Measurements from ENCODE around the gene SLC7A9. TPM values are rescaled to one million over a fixed set of nuclear protein-coding genes. Genes with fewer than 3 reads are reported as not detected.

SLC7A9 gene
- total and polyA plus RNA-seq, 2 donors (not counting 1 experiment from before 2014, with no cell fraction given): 0.17 TPM; not detected in 1

DNA sequence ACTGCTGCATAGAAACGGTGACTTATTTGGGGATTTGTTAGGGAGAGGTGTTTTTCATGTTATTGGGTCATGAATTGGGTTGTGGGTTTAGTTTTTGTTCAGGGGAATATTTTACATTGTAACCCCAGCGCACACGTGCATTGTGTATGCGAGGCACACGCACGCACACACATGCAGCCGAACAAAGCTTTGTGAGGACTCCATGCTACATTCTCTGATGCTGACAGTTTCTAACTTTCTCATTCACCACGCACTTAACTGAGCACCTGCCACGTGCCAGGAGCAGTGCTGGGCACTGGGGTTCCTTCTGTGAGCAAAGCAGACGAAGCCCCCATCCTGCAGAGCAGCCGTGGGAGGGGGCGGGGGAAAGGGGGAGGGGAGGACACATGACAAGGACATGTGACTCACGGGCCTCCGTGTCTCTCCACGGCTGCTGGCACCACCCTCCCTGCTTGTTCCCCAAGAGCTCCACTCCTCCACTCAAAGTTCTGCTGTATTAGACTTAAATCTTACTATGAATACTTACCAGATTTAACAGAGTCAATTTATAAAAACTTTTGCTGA lies 55.6 kb downstream of the SLC7A9 start:
- Histone ChIP-seq H2AFZ (ENCODE audit: low read length) (no peak overlapping the region), H3K36me3 (ENCODE audit: control insufficient read depth, insufficient read depth, low read length) (no peaks in the 10 kb centered on the region), H3K79me2 (ENCODE audit: control insufficient read depth, insufficient read depth, low read length) (no peaks in the 10 kb centered on the region), H3K9ac (ENCODE audit: insufficient read depth, low read length) (no peak overlapping the region), H3K4me3 (replicated peaks in 1 of 4; ENCODE audit: control extremely low read depth in 1 of 4, insufficient read depth in 1 of 4, low read depth in 3 of 4, low read length in 4 of 4) (no peak overlapping the region), H3K27me3 (ENCODE audit: control insufficient read depth, insufficient read depth, low read length) (no peaks in the 10 kb centered on the region), H3K4me1 (ENCODE audit: control insufficient read depth, extremely low read depth, insufficient read depth, low read length) (no peaks in the 10 kb centered on the region), H3K4me2 (ENCODE audit: extremely low read depth, insufficient read depth, low read length) (no peak overlapping the region), H3K27ac (ENCODE audit: insufficient read depth, low read length) (no peak overlapping the region), H4K20me1 (ENCODE audit: control insufficient read depth, extremely low read depth, insufficient read depth, low read length) (no peaks in the 10 kb centered on the region), H3K9me3 (ENCODE audit: control insufficient read depth, insufficient read depth, low read depth, low read length) (no peaks in the 10 kb centered on the region)
- TF ChIP-seq CTCF (conservative IDR thresholded peaks at IDR 0.05 in 1 of 2, IDR thresholded peaks at IDR 0.05 in 1 of 2; ENCODE audit: low read depth in 1 of 2, low read length in 2 of 2) (no peak), EZH2 (IDR thresholded peaks at IDR 0.05; ENCODE audit: low read length, missing control alignments) (no peak)
- no peak for DNase-seq (ENCODE audit: low read depth in 2 of 2)

DNA sequence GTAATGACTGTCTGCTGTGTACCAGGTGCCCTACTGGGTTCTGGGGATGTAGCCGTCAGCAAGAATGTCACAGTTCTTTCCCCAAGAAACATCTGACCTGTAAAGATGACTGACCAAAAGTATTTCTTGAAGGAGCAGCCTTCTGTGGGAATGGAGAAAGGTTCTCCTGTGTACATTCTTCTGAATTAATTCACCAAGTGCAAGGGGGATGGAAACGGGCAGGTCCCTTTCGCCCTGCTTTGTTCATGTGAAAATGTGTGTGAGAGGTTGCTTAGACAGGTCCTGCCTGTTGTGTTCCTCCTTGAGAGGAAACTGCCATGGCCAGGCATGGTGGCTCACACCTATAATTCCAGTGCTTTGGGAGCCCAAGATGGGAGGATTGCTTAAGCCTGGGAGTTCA lies 57.0 kb downstream of the SLC7A9 start:
- Histone ChIP-seq H2AFZ (ENCODE audit: low read length) (no peak overlapping the region), H3K27me3 (ENCODE audit: control insufficient read depth, insufficient read depth, low read length) (no peaks in the 10 kb centered on the region), H3K27ac (ENCODE audit: insufficient read depth, low read length) (no peak overlapping the region), H3K4me2 (ENCODE audit: extremely low read depth, insufficient read depth, low read length) (no peak overlapping the region), H3K79me2 (ENCODE audit: control insufficient read depth, insufficient read depth, low read length) (no peaks in the 10 kb centered on the region), H4K20me1 (ENCODE audit: control insufficient read depth, extremely low read depth, insufficient read depth, low read length) (no peaks in the 10 kb centered on the region), H3K4me1 (ENCODE audit: control insufficient read depth, extremely low read depth, insufficient read depth, low read length) (no peaks in the 10 kb centered on the region), H3K36me3 (ENCODE audit: control insufficient read depth, insufficient read depth, low read length) (no peaks in the 10 kb centered on the region), H3K9ac (ENCODE audit: insufficient read depth, low read length) (no peak overlapping the region), H3K4me3 (replicated peaks in 1 of 4; ENCODE audit: control extremely low read depth in 1 of 4, insufficient read depth in 1 of 4, low read depth in 3 of 4, low read length in 4 of 4) (no peak overlapping the region), H3K9me3 (ENCODE audit: control insufficient read depth, insufficient read depth, low read depth, low read length) (no peaks in the 10 kb centered on the region)
- no peak for TF ChIP-seq EZH2 (IDR thresholded peaks at IDR 0.05; ENCODE audit: low read length, missing control alignments)
- DNase-seq (ENCODE audit: low read depth in 2 of 2): no peak

GRCh38 chr19:32812036-32812435 lies 57.5 kb downstream of the SLC7A9 start:
- TF ChIP-seq EZH2 (IDR thresholded peaks at IDR 0.05; ENCODE audit: low read length, missing control alignments) (no peak), CTCF (conservative IDR thresholded peaks at IDR 0.05 in 1 of 2, IDR thresholded peaks at IDR 0.05 in 1 of 2; ENCODE audit: low read depth in 1 of 2, low read length in 2 of 2) (no peak)
- Histone ChIP-seq H3K4me1 (ENCODE audit: control insufficient read depth, extremely low read depth, insufficient read depth, low read length) (no peaks in the 10 kb centered on the region), H4K20me1 (ENCODE audit: control insufficient read depth, extremely low read depth, insufficient read depth, low read length) (no peaks in the 10 kb centered on the region), H3K27ac (ENCODE audit: insufficient read depth, low read length) (no peak overlapping the region), H2AFZ (ENCODE audit: low read length) (no peak overlapping the region), H3K79me2 (ENCODE audit: control insufficient read depth, insufficient read depth, low read length) (no peaks in the 10 kb centered on the region), H3K36me3 (ENCODE audit: control insufficient read depth, insufficient read depth, low read length) (no peaks in the 10 kb centered on the region), H3K4me2 (ENCODE audit: extremely low read depth, insufficient read depth, low read length) (no peak overlapping the region), H3K27me3 (ENCODE audit: control insufficient read depth, insufficient read depth, low read length) (no peaks in the 10 kb centered on the region), H3K4me3 (replicated peaks in 1 of 4; ENCODE audit: control extremely low read depth in 1 of 4, insufficient read depth in 1 of 4, low read depth in 3 of 4, low read length in 4 of 4) (no peak overlapping the region), H3K9ac (ENCODE audit: insufficient read depth, low read length) (no peak overlapping the region), H3K9me3 (ENCODE audit: control insufficient read depth, insufficient read depth, low read depth, low read length) (no peaks in the 10 kb centered on the region)
- DNase-seq (ENCODE audit: low read depth in 2 of 2): no peak
